ENCODE measurements around the gene FAM171A2. TPM values are rescaled to one million over a fixed set of nuclear protein-coding genes. Genes with fewer than 3 reads are reported as not detected.
A peak's percentile ranks its signal among the peaks of the same experiment; 100 is the strongest.
"Not testable (repeated sequence)": the region's sequence is repeated elsewhere in the genome, so short reads cannot be mapped to it uniquely, and the experiment has no call there.

Gene FAM171A2
- total RNA-seq, 1 donor from 2014 or later: 0.21 TPM

DNA sequence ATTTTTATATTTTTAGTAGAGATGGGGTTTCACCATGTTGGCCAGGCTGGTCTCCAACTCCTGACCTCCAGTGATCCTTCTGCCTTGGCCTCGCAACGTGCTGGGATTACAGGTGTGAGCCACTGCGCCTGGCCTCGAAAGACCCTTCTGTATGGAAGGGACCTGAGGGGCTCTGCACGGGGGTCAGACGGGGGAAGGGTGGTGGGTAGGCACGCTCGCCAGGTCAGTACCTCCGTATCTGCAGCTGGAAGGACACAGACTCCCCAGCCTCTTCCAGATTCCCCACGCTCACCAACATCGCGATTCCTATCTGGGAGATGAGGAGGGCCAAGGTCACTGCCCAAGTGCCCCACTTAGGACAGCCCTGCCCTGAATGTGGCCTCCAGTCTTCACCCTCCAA, 13.1 kb upstream of the FAM171A2 start:
- DNase-seq: no peak
- H3K36me3 Mint-ChIP-seq (ENCODE audit: low read depth): no peaks in the 10 kb centered on the region
- intact Hi-C loops (cut with micrococcal nuclease): no loop called here
- no peak overlapping the region for H3K4me3 Mint-ChIP-seq
- peaks cover 6% of the 10 kb centered on the region for H3K27me3 Mint-ChIP-seq
- H3K9me3 Mint-ChIP-seq: no peaks in the 10 kb centered on the region
- H3K4me1 Mint-ChIP-seq: no peaks in the 10 kb centered on the region
- no peak overlapping the region for H3K27ac Mint-ChIP-seq

- Mint-ChIP-seq H3K27ac (no peak overlapping the region), H3K4me3 (no peak overlapping the region)
- peak; percentile 69 for DNase-seq
Observed at GRCh38 chr17:44376124-44376523, 12.5 kb upstream of the FAM171A2 start.

DNA sequence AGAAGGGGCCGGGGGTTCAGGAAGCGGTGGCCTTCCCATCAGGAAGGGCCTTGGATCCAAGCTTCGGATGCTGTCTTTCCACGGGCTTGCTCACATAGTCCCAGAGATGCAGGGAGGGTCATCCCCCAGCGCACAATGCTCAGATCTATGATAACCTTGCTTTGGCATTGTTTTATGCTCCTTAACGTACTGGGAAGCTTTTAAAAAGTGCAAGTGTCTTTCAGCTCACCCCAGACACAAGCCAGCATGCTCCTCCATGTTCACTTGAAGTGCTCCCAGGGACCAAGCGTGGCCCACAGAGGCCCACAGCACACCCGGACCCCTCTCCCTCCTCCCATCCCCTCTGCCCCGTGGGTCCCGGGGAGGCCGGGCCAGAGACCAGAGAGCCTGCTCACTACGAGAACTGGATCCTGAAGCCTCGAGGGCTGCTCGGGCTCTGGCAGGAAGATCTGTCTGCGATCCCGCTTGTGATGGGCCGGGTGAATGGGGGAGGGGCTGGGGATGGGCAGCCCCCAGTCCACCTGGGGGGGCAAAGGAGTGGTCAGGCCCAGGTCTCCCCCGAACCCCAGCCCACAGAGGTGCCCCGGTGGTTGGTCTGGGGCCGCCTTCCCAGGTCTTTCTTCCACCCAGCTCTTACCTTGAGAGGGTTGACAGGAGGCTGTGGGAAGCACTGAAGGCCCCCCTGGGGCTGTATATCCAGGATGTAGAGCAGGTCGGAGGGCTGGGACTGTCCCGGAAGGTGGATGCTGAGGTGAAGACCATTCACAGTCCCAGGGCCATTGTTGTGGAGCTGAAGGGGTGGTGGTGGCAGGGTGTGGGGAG, 11.8 kb upstream of the FAM171A2 start:
- H3K4me1 Mint-ChIP-seq: no peaks in the 10 kb centered on the region

More at GRCh38 chr17:44376124-44376523, 12.5 kb upstream of the FAM171A2 start:
- H3K27me3 Mint-ChIP-seq: peaks cover 6% of the 10 kb centered on the region
- no peaks in the 10 kb centered on the region for H3K9me3 Mint-ChIP-seq
- H3K36me3 Mint-ChIP-seq (ENCODE audit: low read depth): no peaks in the 10 kb centered on the region
- intact Hi-C loops (cut with micrococcal nuclease): no loop called here
- H3K4me1 Mint-ChIP-seq: no peaks in the 10 kb centered on the region

GRCh38 chr17:44374306-44375195, 10.9 kb upstream of the FAM171A2 start:
- no peaks in the 10 kb centered on the region for H3K36me3 Mint-ChIP-seq (ENCODE audit: low read depth)
- H3K27ac Mint-ChIP-seq: no peak overlapping the region
- intact Hi-C loops (cut with micrococcal nuclease): no loop called here
- peaks cover 2% of the 10 kb centered on the region for H3K4me1 Mint-ChIP-seq
- no peaks in the 10 kb centered on the region for H3K9me3 Mint-ChIP-seq
- DNase-seq: no peak
- no peak overlapping the region for H3K4me3 Mint-ChIP-seq
- peaks cover 11% of the 10 kb centered on the region for H3K27me3 Mint-ChIP-seq

More for the DNA sequence above, 11.8 kb upstream of the FAM171A2 start:
- H3K27ac Mint-ChIP-seq: no peak overlapping the region
- H3K9me3 Mint-ChIP-seq: no peaks in the 10 kb centered on the region
- H3K27me3 Mint-ChIP-seq: peaks cover 8% of the 10 kb centered on the region
- H3K36me3 Mint-ChIP-seq (ENCODE audit: low read depth): no peaks in the 10 kb centered on the region
- no peak overlapping the region for H3K4me3 Mint-ChIP-seq
- intact Hi-C loops (cut with micrococcal nuclease): no loop called here
- no peak for DNase-seq

GRCh38 chr17:44372036-44372435, 8.4 kb upstream of the FAM171A2 start:
- no peaks in the 10 kb centered on the region for H3K9me3 Mint-ChIP-seq

DNA sequence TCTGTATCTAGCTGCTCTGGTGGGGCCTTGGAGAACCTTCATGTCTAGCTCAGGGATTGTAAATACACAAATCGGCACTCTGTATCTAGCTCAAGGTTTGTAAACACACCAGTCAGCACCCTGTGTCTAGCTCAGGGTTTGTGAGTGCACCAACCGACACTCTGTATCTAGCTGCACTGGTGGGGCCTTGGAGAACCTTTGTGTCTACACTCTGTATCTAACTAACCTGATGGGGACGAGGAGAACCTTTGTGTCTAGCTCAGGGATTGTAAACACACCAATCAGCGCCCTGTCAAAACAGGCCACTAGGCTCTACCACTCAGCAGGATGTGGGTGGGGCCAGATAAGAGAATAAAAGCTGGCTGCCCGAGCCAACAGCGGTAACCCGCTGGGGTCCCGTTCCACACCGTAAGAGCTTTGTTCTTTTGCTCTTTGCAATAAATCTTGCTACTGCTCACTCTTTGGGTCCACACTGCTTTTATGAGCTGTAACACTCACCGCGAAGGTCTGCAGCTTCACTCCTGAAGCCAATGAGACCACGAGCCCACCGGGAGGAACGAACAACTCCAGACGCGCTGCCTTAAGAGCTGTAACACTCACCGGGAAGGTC, 5.9 kb upstream of the FAM171A2 start:
- Mint-ChIP-seq H3K27me3 (peaks cover 40% of the 10 kb centered on the region), H3K4me3 (peak overlapping the region; percentile 30)
- H3K27ac Mint-ChIP-seq; H3K36me3 Mint-ChIP-seq (ENCODE audit: low read depth); intact Hi-C loops (cut with micrococcal nuclease); H3K9me3 Mint-ChIP-seq; H3K4me1 Mint-ChIP-seq: not testable (repeated sequence)
- DNase-seq: peak; percentile 69

More at GRCh38 chr17:44372036-44372435, 8.4 kb upstream of the FAM171A2 start:
- Mint-ChIP-seq H3K36me3 (ENCODE audit: low read depth) (no peaks in the 10 kb centered on the region), H3K27me3 (peaks cover 18% of the 10 kb centered on the region), H3K4me3 (no peak overlapping the region), H3K27ac (no peak overlapping the region), H3K4me1 (peaks cover 2% of the 10 kb centered on the region)
- no peak for DNase-seq
- intact Hi-C loops (cut with micrococcal nuclease): no loop called here

DNA sequence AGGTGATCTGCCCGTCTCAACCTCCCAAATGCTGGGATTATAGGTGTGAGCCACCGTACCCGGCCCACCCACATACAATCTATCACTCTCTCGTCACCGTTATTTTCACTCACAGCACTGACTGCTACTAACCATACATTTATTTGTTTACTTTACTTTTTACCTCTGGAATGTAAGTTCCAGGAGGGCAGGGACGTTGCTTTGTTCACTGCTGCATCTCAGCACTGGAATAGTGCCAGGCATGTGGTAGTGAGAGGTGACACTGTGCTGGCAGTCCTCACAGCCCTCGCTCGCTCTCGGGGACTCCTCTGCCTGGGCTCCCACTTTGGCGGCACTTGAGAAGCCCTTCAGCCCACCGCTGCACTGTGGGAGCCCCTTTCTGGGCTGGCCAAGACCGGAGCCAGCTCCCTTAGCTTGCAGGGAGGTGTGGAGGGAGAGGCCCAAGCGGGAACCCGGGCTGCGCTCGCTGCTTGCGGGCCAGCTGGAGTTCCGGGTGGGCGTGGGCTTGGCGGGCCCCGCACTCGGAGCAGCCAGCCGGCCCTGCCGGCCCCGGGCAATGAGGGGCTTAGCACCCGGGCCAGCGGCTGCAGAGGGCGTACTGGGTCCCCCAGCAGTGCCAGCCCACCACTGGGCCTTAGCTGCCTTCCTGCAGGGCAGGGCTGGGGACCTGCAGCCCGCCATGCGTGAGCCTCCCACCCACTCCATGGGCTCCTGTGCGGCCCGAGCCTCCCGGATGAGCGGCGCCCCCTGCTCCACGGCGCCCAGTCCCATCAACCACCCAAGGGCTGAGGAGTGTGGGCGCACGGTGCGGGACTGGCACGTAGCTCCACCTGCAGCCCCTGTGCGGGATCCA, 5.0 kb upstream of the FAM171A2 start:
- H3K4me1 Mint-ChIP-seq; H3K36me3 Mint-ChIP-seq (ENCODE audit: low read depth); DNase-seq; H3K9me3 Mint-ChIP-seq; H3K4me3 Mint-ChIP-seq; H3K27ac Mint-ChIP-seq; intact Hi-C loops (cut with micrococcal nuclease): not testable (repeated sequence)
- H3K27me3 Mint-ChIP-seq: peaks cover 40% of the 10 kb centered on the region

DNA sequence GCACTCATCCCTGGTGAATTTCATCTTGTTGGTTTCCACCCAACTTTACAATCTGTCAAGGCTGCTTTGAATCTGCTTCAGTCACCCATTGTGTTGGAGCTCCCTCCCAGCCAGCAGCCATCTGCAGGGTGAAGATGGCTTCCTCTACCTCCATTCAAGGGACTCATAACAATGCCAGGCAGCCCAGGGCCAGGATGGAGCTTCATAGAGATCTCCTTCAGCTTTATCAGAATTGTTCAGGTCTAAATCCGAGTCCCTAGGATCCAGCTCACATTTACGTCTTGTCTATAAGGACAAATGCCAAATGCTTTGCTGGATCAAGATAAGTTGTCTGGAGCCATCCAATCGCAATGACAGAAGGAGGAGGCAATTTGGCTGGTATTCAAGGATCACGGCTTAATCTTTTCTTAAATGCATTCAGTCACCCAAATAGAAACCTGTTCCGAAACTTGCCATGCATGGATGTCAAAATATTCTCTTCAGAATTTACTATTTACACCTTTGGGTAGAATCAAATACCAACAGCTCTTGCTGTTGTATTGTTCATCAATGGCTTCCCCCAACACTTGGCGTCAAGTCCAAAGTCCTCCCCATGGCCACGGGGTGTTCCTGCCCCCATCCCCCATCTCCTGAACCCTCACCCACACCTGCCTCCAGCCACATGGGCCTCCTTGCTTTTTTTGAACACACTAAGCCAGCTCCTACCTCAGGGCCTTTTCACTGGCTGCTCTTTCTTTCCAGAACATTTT, 3.8 kb upstream of the FAM171A2 start:
- Mint-ChIP-seq H3K4me1 (peaks cover 2% of the 10 kb centered on the region), H3K9me3 (no peaks in the 10 kb centered on the region), H3K4me3 (no peak overlapping the region), H3K27me3 (peaks cover 43% of the 10 kb centered on the region), H3K36me3 (ENCODE audit: low read depth) (no peaks in the 10 kb centered on the region), H3K27ac (no peak overlapping the region)
- DNase-seq: no peak
- intact Hi-C loops (cut with micrococcal nuclease): no loop called here

DNA sequence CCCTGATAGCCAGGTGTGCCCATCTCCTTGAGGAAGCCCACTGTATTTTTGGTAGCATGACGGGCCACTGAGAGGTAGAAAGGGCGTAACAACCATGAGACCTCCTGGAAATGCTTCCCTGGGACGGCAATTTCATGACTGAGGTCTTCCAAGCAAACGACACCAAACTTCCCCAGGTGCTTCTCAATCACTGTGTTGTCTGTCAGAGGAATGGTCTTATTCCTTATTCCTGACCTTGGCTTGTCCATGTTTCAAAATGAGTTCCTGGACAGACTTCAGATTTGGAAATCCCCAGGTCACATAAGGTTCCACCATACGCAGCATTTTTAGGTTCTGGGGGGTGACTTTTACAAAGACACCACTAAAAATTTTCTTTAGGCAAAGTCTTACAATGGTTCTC, 1.4 kb upstream of the FAM171A2 start:
- H3K36me3 Mint-ChIP-seq (ENCODE audit: low read depth); DNase-seq; H3K4me1 Mint-ChIP-seq; H3K9me3 Mint-ChIP-seq; H3K27ac Mint-ChIP-seq; H3K4me3 Mint-ChIP-seq; intact Hi-C loops (cut with micrococcal nuclease): not testable (repeated sequence)
- H3K27me3 Mint-ChIP-seq: peaks cover 48% of the 10 kb centered on the region

DNA sequence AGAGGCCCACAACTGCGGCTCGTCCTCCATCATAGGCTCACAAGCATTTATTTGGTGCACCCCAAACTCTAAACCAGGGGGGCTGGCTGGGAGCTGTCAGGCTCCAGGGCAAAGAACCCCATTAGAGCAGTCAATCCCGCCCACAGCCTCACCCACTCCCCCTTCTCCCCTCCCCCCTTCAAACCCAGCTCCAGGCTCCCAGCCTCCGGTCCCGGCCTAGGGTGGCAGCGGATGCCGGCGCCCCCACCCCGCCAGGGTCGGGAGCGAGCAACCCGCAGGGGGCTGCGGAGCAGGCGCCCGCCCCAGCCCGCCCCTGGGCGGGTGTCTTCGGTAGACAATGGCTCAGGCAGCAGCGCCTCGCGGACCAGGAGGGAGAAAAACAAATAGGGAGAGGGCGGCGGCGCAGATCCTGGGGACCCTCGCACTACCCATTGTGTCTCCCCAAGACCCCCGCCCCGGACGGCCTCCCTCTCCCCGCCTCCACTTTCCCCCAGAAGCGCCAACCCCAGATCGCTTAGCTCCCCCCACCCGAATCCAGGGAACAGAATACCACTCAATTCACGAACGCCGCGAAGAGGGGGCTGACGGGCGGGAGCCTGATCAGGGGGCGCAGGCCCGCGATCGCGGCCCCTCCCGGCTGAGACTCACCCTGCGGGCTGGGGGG, 572 bp downstream of the FAM171A2 start:
- intact Hi-C loops (cut with micrococcal nuclease): loop anchor here (1.0 kb wide), 1 partner anchor 22 kb away; no protein-coding TSS in a partner anchor
- Mint-ChIP-seq H3K27ac (no peak overlapping the region), H3K36me3 (ENCODE audit: low read depth) (no peaks in the 10 kb centered on the region), H3K4me1 (no peaks in the 10 kb centered on the region), H3K27me3 (peaks cover 50% of the 10 kb centered on the region), H3K4me3 (peak overlapping the region; percentile 80), H3K9me3 (no peaks in the 10 kb centered on the region)
- DNase-seq: peak; percentile 75

DNA sequence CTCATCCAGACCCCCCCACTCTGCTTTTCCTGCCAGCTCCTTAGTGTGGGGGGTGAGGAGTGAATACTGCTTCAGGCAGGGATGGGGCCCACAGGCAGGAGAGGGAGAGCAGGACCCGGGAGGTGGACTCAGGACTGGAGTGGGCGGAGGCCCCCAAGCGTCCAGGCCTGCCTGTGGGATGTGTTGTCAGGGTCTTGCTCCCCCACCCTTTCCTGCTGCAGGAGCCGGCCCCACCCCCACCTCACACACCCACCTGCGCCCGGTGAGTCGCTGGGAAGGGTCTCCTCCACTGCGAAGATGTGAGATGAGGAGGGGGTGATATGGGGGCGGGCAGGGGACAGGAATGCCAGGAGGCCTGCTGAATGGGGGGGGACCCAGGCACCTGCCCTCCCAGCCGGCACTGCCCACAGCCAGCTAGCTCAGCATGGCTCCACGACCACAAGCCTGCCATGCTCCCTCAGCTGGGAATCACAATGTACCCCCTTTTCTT, 1.1 kb downstream of the FAM171A2 start:
- Mint-ChIP-seq H3K4me1 (no peaks in the 10 kb centered on the region), H3K9me3 (no peaks in the 10 kb centered on the region), H3K36me3 (ENCODE audit: low read depth) (no peaks in the 10 kb centered on the region), H3K27ac (no peak overlapping the region), H3K4me3 (no peak overlapping the region), H3K27me3 (peaks cover 48% of the 10 kb centered on the region)
- intact Hi-C loops (cut with micrococcal nuclease): no loop called here
- DNase-seq: no peak
